H1 (cell line): ENCODE measurements around the gene DDX50.
"Not testable (repeated sequence)": the region's sequence is repeated elsewhere in the genome, so short reads cannot be mapped to it uniquely, and the experiment has no call there.

Source experiments
- CTCF ChIP-seq, 3 experiments: IDR thresholded peaks; 1 replicate in 2 of 3; 2 replicates in 1 of 3; pipeline versions ENCODE4 v1.5.1 to v1.6.1; 2011; ENCODE audit warnings: low read length in 3 of 3, mild to moderate bottlenecking in 3 of 3, inconsistent platforms in 2 of 3, low read depth in 1 of 3, moderate library complexity in 1 of 3; ENCODE audit not compliant: insufficient read depth in 1 of 3; ENCODE audit errors: control extremely low read depth in 1 of 3
- GABPA ChIP-seq: IDR thresholded peaks from 2 replicates; pipeline ENCODE4 v1.6.1; 2011; ENCODE audit warnings: mild to moderate bottlenecking, low read length, moderate library complexity, borderline replicate concordance; ENCODE audit not compliant: insufficient read depth
- KDM1A ChIP-seq: fragments of 200-600, 300-600 bp; sonication (generic); IDR thresholded peaks from 2 replicates; pipeline ENCODE4 v1.7.1; 2016; ENCODE audit warnings: mild to moderate bottlenecking, low read length, borderline replicate concordance
- NANOG ChIP-seq: IDR thresholded peaks from 2 replicates; pipeline ENCODE4 v1.6.1; 2011; ENCODE audit warnings: low read length, low read depth, mild to moderate bottlenecking, inconsistent platforms; ENCODE audit not compliant: insufficient read depth, poor library complexity, severe bottlenecking
- PHF8 ChIP-seq: fragments of 200-600 bp; sonication (generic); conservative IDR thresholded peaks from 2 replicates; pipeline ENCODE4 v1.7.1; 2012; ENCODE audit warnings: low read depth, mild to moderate bottlenecking, inconsistent platforms, low read length, moderate library complexity
- POLR2A ChIP-seq, 2 experiments: IDR thresholded peaks; 1 replicate in 1 of 2; 2 replicates in 1 of 2; pipeline ENCODE4 v1.6.1; 2011; ENCODE audit warnings: low read depth in 2 of 2, low read length in 2 of 2, mild to moderate bottlenecking in 2 of 2; ENCODE audit errors: control extremely low read depth in 1 of 2
- TCF12 ChIP-seq: IDR thresholded peaks from 2 replicates; pipeline ENCODE4 v1.6.1; 2011; ENCODE audit warnings: low read depth, mild to moderate bottlenecking, low read length
- YY1 ChIP-seq: IDR thresholded peaks from 2 replicates; pipeline ENCODE4 v1.6.1; 2011; ENCODE audit warnings: low read depth, mild to moderate bottlenecking, low read length

GRCh38 chr10:68932860-68933259 lies 31.7 kb downstream of the DDX50 start:
- not testable (repeated sequence) for TF ChIP-seq POLR2A (IDR thresholded peaks at IDR 0.05; ENCODE audit: control extremely low read depth in 1 of 2, low read depth in 2 of 2, low read length in 2 of 2); CTCF (IDR thresholded peaks at IDR 0.05; ENCODE audit: control extremely low read depth in 1 of 3, insufficient read depth in 1 of 3, low read depth in 1 of 3, low read length in 3 of 3); YY1; GABPA; KDM1A; TCF12; NANOG; PHF8
